HG02759 (cell line): ENCODE results near the gene KLHDC8A.

Experiments used
- ATAC-seq: cut with Tn5 transposase; IDR thresholded peaks from one replicate; pipeline ENCODE4 v1.9.1; 2021; ENCODE audit warnings: mild to moderate bottlenecking, moderate library complexity; ENCODE audit not compliant: unreplicated experiment

Gene KLHDC8A

DNA sequence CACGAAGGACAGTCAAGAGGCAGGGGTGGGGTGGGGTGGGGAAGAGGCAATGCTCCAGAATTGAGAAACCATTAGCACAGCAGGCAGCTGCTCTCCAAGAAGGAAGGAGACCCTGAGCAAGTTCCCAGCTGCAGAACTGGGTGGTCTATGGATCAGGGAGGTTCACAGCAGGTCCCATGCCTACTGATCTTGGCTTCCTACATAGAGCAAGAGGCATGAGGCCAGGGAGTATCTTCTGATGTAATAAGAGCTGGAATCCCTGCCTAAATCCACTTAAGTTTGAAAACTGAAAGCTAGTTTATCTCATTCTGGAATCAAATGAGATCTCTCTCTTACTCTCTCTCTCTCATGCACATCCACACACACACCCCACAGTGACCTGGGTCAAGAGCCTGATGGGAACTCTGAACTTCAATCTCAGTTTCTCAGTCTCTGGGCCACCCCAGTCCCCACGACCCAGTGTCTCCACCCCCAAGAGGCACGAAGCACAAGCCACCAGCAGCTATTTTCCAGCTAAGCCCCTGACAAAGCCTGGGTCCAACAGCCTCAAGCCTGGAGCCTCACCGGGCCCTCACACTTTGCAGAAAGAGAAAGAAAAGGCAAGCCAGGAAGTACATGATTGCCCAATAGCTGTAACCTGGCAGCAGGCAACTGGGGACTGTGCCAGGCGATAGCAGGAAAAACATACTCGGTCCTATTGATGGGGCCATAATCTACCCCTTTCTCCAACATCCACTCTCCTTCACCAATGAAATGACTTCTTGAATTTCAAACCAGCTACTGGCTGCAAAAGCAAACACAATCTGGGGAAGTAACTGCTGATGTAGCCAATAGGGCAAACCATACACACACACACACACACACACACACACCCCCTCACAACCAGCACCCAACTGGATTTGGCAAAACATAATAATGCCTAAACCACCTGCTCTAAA, 37.4 kb downstream of the KLHDC8A start:
- ATAC-seq: no peak

DNA sequence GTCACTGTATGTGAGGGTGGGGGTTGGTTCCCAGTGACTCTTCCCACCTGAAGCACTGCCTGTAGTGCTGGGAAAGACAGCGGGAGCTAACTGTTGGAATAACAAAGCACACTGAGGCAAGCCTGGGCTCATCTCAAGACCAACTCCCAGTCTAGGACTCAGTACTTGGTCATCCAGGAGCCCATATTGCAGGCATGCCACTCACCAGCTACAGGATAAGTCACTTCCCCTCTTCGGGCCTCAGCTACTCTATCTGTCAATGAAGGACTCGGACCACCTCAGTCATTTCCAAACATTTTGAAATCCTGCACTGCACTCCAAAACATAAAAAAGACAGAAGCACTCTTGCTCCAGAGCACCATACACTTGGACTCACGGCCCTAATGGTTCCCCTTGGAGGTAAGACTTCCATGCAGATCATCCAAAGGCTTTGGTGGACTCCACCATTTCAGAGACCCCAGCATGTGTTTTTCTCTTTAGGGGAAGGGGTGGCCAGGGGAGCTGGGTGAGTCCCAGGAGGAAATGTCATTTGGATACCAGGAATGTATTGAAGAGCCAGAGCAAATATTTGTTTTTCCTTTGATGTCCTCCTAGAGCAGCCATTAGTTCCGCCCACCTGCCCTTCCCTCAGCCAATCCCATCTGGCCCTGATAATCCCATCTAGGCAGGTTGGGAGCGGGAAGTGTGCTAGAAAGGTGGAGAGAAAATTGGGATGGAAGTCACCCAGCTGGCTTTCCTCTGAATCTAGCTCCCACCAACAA, 38.3 kb downstream of the KLHDC8A start:
- ATAC-seq: no peak

DNA sequence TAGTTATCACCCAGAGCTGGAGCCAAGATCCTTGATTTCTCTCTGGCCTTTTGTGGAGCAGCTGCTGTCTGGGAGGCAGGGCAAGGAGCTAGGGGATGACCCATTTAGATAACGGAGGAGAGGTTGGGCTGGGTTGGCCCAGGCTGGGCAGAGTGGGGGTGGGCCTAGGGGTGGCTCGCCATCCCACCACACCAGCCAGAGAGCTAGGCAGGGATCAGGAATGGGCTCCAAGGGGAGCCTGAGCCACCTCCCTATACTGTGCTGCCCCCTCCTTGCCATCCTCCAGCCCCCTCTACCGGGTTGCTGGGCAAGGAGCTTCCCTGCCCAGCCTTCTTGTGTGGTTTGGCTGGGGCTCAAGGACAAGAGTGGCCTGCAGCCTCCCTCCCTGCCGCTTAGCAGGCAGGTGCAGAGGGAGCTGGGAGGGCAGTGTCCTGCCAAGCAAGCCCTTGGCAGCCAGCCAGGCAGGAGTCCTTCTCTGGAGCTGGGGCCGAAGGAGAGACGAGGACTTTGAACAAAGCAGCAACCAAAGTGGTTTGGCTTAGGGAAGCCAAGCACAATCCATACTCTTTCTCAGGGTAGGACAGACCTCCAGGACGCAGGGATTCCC, 39.3 kb downstream of the KLHDC8A start:
- ATAC-seq: no peak

DNA sequence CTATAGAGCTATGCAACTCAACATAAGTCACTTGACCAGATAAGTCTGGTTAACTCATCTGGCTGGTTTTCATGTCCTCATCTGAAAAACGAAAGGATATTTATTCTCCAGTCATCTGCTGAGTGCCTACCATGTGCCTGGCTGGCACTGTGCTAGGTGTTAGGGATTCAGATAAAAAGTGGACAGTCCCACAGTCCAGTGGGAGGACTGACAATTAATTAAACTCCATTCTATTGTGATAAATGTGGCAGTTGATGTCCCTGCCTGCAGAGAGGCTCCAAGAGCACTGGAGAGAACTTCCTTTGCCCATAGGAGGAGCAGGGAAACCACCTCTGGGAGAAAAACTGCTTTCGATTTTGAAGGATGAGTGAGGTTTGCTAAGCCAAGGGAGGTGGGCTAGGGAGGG, 40.6 kb downstream of the KLHDC8A start:
- ATAC-seq: no peak

DNA sequence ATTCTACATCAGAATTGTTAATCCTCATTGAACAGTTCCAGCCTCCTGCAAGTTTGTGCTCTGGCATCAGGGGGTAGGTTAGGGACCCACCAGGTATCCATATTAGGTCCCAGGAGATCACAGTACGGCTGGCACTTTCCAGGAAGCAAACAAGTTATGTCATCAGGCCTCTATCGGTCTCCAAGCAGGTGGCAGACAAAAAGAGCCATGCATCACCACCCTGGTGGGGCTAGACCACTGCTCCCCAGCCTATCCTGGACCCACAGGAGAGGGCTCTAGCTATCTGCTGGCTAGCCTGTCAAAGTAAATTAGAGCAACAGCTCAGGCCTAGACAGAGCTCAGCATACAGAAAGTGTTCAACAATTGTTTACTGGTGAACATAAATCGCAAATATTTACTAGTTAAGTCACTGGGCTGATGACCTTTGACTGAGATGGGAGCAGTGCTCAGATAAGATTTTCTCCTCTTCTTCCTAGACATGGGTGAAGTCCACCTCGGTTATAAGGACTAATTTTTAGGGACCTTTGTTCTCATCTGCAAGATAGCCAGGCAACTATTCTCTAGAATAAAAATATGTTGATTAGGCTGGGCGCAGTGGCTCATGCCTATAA, 41.6 kb downstream of the KLHDC8A start:
- no peak for ATAC-seq

DNA sequence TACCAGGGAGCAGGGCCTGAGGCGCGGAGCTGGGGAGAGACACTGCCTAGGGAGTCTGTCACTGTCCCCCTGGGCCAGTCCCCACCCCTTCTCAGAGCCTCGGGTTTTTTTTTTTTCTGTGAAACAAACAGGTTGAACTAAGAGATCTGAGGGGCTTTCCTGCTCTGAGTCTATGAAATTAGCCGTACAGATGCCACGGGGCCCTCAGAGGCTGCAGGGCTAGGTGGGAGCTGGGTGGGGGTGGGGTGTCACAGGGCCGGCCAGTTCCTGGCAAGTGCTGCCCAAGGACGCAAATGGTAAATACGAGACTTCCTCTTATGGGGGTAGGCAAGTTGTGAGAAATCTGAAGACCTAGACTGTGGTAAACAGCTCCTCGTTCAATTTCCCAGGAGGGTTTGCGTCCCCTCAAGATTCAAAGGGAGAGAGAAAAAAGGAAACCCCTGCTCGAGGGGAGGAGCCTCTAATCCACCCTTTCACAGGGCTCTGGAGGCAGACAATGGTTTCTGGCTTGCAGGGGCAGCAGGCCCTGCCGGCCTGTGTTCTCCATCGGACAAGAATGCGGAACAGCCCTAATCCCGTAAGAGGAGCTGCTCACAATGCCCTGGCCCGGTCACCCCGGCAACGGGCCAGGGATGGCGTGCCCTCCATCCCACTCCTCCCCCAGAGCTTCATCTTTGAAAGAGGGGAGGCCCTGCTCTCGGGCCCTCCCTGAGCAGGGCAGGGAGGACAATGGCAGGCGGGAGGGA, 43.0 kb downstream of the KLHDC8A start:
- ATAC-seq: peak; percentile 50

DNA sequence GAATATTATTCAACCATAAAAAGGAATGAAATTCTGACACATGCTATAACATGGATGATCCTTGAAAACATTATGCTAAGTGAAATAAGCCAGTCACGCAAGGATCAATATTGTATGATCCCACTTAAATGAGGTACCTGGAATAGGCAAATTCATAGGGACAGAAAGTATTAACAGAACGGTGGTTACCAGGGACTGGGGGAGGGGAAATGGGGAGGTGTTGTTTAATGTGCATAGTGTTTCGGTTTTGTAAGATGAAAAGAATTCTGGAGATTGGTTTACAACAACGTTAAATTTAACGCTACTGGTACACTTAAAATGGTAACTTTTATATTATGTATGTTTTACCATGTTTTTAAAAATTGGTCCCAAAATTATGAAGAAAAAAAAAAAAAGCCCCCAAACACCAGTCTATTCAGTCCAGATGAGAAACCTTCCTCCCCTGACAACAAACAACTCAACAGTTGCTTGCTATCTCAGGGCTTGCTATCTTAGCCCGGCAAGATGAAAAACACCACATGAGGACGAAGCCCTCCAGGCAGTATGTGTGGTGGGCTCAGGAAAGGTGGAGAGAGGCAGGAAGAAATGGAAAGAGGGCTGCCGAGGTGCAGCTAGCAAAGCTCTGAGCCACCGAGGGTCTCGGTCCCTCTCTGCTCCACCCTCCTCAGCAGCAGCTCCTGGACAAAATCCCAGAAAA, 43.7 kb downstream of the KLHDC8A start:
- no peak for ATAC-seq

DNA sequence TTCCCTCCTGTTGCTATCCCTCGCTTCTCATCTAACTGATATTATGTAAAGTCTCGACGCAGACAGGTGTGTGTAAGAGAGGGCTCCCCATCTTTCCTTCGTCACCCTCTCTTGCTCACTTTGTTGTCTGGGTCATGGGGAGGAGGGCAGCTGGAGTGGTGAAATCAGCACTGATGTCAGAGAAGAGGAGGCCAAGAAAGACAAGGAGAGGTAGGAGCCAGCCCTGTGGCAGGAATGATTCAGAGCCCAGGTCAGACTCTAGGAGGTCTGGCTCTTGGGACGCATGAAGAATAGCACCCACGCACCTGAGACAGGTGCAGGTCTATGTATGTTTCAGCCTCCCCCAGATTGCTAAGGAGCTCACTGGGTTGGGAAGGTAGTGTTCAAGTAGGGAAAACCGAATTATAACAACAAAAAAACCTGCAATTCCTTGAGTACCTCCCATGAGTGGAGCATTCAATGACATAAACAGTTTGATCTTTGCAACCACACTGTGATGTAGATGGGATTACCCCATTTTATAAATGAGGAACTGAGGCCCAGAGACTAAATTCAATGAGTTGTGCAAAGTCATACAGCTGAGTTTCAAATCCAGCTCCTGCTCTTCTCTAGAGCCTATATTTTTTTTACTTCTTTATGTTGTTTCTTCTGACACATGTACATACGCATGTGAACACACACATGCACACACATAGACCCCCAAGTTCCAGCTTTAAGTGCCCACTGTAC, 45.6 kb downstream of the KLHDC8A start:
- no peak for ATAC-seq

DNA sequence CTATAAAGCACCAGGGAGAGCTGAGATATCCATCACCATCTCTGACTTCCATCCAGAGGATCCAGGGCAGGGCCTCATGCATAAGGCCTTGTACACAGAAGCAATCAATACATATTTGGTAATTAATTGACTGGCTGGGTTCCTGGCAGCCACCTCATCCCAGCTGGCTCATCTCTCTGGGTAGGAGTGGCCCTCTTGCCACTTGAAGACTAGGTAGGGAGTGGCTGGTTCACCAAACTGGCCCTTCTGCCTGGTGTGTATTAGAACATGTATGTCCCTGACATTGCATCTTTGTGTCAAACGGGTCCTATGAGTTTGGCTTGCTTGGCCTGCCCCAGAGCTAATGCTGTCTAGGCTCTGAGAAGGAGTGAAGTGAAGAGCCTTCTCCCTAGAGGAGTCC, 47.0 kb downstream of the KLHDC8A start:
- ATAC-seq: no peak

DNA sequence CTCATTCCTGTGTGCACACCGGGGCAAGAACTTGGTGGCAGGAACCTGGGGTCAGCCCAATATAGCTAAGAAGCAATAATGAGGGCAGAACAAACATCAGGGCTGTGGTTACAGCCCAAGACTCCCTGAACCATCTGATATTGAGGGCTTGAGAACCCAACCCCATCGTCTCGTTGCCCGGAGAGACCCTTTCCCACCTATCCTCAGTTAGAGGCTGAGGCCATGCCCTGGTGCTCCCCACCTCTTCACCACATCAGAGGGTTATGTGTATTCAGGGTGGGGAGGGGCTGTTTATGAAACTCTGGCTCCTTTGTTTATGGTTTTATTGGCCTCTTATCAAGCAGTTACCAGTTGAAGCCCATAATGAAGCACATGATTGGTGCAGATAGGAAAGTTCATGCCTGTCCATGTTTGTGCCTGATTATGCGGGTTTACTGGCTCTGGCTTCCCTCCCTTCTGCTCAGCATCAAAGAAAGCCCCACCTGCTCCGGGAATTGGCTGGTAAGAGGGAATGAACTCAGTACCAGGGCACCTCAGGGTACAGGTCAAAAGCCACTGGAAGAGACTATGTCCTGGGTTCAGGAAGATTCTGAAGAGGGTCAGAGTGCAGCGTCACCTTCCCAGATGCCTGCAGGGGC, 49.7 kb downstream of the KLHDC8A start:
- no peak for ATAC-seq

DNA sequence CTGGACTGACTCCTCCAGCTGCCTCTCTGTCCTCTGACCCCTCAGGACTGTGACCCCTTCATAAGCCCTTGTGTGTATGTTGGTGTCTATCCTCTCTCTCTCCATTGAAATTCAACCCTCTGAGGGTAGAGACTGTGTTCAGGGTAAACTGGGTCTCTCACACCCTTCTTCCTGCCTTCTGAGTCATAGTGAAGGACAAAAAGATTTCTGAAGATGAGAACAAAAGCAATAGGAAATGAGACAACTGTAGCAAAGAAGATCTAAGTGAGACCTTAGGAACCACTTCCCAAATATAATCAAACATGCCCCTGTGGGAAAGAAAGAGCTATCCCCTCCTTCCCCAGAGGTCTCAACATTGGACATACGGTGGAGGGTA, 52.0 kb downstream of the KLHDC8A start:
- no peak for ATAC-seq

DNA sequence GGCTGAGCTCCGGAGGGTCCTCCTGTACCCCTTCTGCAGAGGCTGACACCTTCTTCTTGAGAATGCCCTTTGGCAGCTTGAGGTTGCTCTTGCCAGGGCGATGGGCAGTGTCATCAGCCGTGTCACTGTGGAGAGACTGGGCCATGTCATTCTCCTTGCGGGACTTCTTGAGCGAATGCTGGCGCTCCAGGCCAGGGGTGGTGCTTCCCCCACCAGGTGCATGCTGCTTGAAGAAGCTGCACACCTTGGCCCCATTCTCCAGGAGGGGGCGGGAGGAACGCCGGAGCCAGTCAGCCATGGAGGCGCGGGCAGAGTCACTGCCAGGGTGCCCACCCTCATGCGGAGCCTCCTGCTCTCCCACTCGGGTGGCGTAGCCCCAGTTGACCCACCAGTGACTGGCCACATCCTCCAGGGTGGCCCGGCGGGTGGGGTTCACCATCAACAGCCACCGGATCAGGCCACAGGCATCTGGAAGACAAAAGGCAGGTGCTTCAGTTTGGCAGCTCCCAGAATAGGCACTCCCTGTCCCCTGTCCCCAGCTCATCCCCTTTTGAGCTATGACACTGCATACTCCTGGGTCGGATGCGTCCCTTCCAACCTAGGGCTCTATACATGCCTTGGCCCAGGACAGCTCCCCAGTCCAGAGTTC, 52.6 kb downstream of the KLHDC8A start:
- ATAC-seq: no peak

DNA sequence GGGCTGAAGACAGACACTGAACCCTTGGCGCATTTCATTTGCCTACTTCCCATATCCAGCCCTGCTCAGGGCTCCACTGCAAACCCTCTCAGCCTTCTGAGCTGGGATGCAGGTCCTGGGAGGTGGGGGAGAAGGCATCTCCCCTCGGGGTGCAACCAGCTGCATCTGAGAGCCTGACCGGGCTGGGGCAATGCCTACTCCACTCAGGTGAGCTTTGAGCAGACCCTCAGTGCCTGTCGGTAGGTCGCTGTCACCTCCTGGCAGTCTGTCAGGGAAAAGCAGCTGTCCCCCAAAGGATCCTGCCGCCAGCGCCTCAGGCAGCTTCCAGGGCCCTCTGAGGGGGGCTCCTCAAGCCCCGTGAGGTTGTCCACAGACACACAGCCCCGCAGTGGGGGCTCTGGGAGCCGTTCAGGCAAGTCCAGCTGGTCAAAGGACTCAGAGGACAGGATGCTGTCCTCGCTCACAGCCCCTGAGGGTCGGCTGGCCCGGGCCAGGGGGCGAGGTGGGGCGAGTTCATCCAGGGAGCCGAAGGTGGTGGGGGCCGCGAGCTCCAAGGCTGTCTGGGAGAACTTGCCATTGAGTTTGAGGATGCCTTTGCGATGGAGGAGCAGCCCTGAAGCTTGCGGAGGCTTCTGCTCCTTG, 53.4 kb downstream of the KLHDC8A start:
- no peak for ATAC-seq

DNA sequence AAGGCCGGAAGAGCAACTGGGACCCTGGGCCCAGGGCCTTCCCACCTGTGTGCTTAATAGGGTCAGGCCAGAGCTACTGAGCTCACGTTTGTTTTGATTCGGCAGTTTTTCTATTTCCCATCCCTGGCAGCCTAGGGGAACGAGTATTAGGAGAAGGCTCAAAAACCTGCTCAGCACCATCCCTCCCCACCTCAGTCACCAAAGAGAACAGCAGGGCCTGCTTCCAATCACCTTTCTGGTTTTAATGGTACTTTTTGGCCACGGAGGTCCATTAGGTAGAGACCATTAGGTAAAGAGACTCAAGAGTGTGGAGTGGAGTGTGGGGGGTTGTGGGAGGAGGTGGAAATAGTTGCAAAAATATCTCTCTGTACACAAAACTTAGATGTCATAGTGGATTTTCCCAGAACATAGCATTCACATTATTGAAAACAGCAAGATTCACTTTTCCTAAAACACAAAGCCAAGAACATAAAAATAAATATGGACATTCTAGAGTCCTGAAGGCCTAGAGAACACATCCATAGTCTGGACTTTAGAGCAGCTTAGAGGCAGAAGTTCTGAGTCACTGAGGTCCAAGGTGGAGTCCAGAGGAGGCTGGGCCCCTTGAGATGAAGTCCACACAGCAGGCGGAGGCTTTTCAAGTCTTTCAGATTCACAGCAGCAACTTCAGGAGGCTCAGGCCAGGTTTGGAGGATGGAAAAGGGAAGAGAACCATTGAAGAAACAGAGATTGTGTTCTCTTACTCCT, 54.7 kb downstream of the KLHDC8A start:
- no peak for ATAC-seq

DNA sequence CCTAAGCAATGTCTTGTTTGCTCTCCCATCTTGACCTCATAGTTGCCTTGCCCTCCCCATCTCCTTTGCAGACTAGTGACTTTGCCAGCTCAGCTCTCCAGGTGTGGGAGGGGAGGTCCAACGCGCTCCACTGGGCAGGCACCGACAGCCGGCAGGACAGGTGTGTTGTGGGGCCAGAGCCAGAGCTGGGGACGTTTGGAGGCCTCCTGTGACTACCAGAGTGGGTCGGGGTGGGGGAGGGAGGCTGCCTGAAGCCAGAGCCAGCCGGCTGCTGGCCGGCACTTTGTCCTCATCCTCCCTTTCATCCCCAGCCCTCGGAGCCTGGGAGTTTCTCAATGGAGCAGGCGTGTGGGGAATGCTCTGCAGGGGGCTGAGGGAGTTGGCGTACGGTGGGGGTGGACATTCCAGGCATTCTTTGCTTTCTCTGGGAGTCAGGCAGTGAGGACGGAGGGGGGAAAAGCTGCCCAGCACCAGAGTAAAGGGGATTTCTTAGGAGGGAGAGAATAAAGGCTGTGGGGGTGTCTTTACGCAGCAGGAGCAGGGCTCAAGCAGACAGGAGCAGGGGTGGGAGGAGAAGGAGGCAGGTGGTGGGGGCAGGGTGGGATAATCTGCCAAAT, 55.4 kb downstream of the KLHDC8A start:
- no peak for ATAC-seq

DNA sequence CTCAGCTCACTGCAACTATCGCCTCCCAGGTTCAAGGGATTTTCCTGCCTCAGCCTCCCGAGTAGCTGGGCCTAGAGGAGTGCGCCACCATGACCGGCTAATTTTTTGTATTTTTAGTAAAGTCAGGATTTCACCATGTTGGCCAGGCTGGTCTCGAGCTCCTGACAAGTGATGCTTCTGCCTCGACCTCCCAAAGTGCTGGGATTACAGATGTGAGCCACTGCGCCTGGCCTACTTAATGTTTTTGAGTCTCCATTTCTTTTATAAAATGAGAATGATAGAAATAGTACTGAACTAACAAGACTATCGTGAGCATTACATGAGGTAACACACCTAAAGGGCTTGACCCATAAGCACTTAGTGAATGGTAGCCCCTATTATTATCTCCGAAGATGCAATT, 56.6 kb downstream of the KLHDC8A start:
- no peak for ATAC-seq
